Kidney epithelial cell (primary cell): ENCODE results near the gene CCR8. TPM values are rescaled to one million over a fixed set of nuclear protein-coding genes. Genes with fewer than 3 reads are reported as not detected.

Experiments
- DNase-seq: peaks from one replicate; pipeline ENCODE4 v3.0.0-alpha.2; 2010; ENCODE audit warnings: low read depth
- H3K27me3 ChIP-seq: 2 replicates; pipeline ENCODE4 v1.6.0; 2011; ENCODE audit warnings: low read length; ENCODE audit not compliant: control insufficient read depth, insufficient read depth
- H3K36me3 ChIP-seq: 2 replicates; pipeline ENCODE4 v1.5.1; 2011; ENCODE audit warnings: low read length; ENCODE audit not compliant: control insufficient read depth, insufficient read depth
- H3K4me3 ChIP-seq: 2 replicates; pipeline ENCODE4 v1.5.1; 2011; ENCODE audit warnings: low read depth, mild to moderate bottlenecking, control low read depth, low read length
- CTCF ChIP-seq: IDR thresholded peaks from 2 replicates; pipeline ENCODE4 v1.5.1; 2011; ENCODE audit warnings: mild to moderate bottlenecking, moderate library complexity, low read length, control low read depth, inconsistent platforms; ENCODE audit not compliant: insufficient read depth, poor library complexity, severe bottlenecking
- total RNA-seq: library from RNA; depleted of rRNA; stranded (reverse); fragments of >200 nt; gene quantifications from 2 replicates; pipeline ENCODE4 v1.2.3, GENCODE V29; 2015

Gene CCR8
- total RNA-seq, 1 donor from 2014 or later = not detected

GRCh38 chr3:39284457-39284881, 45.0 kb upstream of the CCR8 start:
- DNase-seq = no peak
- no peak overlapping the region for H3K4me3 ChIP-seq
- H3K36me3 ChIP-seq = no peaks in the 10 kb centered on the region
- no peak for TF ChIP-seq CTCF
- H3K27me3 ChIP-seq = no peaks in the 10 kb centered on the region

GRCh38 chr3:39285332-39285731, 44.2 kb upstream of the CCR8 start:
- no peak for TF ChIP-seq CTCF
- DNase-seq = no peak
- Histone ChIP-seq H3K36me3 (no peaks in the 10 kb centered on the region), H3K4me3 (no peak overlapping the region), H3K27me3 (no peaks in the 10 kb centered on the region)

GRCh38 chr3:39286771-39287170, 42.7 kb upstream of the CCR8 start:
- Histone ChIP-seq H3K27me3 (no peaks in the 10 kb centered on the region), H3K4me3 (no peak overlapping the region), H3K36me3 (no peaks in the 10 kb centered on the region)
- no peak for DNase-seq
- no peak for TF ChIP-seq CTCF

GRCh38 chr3:39287216-39288164, 42.0 kb upstream of the CCR8 start:
- DNase-seq = no peak
- TF ChIP-seq CTCF = no peak
- H3K36me3 ChIP-seq = no peaks in the 10 kb centered on the region
- H3K4me3 ChIP-seq = no peak overlapping the region
- no peaks in the 10 kb centered on the region for H3K27me3 ChIP-seq

GRCh38 chr3:39288300-39288808, 41.2 kb upstream of the CCR8 start:
- Histone ChIP-seq H3K36me3 (no peaks in the 10 kb centered on the region), H3K4me3 (no peak overlapping the region), H3K27me3 (no peaks in the 10 kb centered on the region)
- TF ChIP-seq CTCF = peak; percentile 96
- peak; percentile 58 for DNase-seq
